Measurements from ENCODE around the gene ZNF692. TPM values are rescaled to one million over a fixed set of nuclear protein-coding genes. Genes with fewer than 3 reads are reported as not detected.

ZNF692 gene
- total RNA-seq, 2 donors from 2014 or later: 21.1 to 35.3 TPM

DNA sequence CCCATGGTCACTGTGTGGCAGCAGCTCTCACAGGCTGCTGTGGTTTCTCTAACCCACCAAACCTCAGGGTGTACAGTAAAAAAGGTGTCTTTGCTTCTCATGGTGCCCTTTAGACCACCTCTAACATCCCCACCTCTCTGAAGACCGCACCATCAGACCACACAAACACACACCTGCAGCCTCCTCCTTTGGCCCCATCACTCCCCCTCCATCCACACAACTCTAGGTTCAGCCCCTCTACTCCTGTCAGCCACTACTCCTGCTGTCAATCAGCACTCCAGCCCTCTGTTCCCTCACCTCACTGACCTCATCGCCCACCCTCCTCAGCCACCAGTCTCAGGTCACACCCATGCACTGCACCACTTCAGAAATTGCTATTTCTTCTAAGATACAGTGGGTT, 7.5 kb downstream of the ZNF692 start:
- TF ChIP-seq, protein P1, sequence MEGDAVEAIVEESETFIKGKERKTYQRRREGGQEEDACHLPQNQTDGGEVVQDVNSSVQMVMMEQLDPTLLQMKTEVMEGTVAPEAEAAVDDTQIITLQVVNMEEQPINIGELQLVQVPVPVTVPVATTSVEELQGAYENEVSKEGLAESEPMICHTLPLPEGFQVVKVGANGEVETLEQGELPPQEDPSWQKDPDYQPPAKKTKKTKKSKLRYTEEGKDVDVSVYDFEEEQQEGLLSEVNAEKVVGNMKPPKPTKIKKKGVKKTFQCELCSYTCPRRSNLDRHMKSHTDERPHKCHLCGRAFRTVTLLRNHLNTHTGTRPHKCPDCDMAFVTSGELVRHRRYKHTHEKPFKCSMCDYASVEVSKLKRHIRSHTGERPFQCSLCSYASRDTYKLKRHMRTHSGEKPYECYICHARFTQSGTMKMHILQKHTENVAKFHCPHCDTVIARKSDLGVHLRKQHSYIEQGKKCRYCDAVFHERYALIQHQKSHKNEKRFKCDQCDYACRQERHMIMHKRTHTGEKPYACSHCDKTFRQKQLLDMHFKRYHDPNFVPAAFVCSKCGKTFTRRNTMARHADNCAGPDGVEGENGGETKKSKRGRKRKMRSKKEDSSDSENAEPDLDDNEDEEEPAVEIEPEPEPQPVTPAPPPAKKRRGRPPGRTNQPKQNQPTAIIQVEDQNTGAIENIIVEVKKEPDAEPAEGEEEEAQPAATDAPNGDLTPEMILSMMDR (IDR thresholded peaks at IDR 0.05): no peak
- H3K4me3 ChIP-seq: no peak overlapping the region
- H3K9me3 ChIP-seq: no peaks in the 10 kb centered on the region
- H3K36me3 ChIP-seq: peaks cover 36% of the 10 kb centered on the region
- no peak overlapping the region for H3K27ac ChIP-seq
- H3K27me3 ChIP-seq (replicated peaks; ENCODE audit: insufficient read depth): no peaks in the 10 kb centered on the region
- no peak for ATAC-seq (ENCODE audit: insufficient number of reproducible peaks, low FRiP score, low read depth)
- no peak for DNase-seq (ENCODE audit: low spot score)
- no peaks in the 10 kb centered on the region for H3K4me1 ChIP-seq (ENCODE audit: control insufficient read depth in 1 of 2, low read depth in 2 of 2)

DNA sequence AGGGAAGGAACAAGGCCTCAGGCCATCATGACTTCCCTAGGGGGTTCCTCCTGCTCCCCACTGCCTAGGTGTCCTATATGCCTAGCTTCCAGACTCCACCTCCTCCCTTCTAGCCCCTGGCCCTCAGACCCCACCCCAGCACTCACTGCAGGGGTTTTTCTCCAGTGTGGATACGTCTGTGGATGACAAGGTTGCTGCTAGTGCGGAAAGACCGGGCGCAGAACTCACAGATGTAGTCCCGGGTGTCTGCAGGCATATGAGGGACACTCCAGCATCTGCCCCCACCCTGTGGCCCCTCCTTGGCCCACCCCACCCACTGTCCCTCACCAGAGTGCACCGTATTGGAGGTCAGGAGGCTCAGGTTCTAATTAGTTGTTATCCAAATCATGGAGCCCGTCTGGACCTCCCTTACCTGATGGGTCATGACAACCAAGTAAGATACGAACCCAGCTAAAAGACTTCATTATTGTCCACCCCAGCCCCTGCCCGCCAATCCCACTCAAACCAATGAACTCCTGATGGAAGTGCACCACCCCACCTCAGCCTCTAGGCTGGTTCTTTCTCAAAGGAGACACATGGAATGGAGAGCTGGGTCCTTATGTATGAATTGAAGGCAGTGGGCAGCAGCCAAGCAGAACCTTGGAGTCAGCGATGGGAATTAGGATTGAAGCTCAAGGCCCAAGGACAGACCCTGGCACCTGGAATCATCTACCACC, 8.2 kb downstream of the ZNF692 start:
- ATAC-seq (ENCODE audit: insufficient number of reproducible peaks, low FRiP score, low read depth): no peak
- H3K36me3 ChIP-seq: peaks cover 43% of the 10 kb centered on the region

DNA sequence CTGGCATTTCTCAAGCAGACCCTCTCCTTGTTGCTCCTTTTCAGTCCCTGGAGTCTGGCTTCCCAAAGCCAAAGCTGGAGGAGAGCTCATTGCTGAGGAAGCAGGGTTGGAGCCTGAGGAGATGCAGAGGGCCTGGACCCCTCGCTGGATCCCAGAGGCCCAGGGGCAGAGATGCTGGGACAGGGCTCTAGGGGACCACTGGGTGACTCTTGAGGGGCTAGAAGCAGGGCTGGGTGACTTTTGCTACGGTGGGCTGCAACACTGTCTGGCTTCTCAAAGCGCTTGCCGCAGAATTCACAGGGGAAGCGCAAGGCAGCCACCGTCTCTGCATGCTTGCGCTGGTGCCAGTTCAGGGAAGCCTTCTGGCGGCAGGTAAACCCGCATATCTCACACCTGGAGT, 8.8 kb downstream of the ZNF692 start:
- TF ChIP-seq, protein P1 (IDR thresholded peaks at IDR 0.05): no peak
- no peaks in the 10 kb centered on the region for H3K4me1 ChIP-seq (ENCODE audit: control insufficient read depth in 1 of 2, low read depth in 2 of 2)
- H3K27ac ChIP-seq: no peak overlapping the region
- H3K9me3 ChIP-seq: no peaks in the 10 kb centered on the region
- H3K27me3 ChIP-seq (replicated peaks; ENCODE audit: insufficient read depth): no peaks in the 10 kb centered on the region
- no peak for DNase-seq (ENCODE audit: low spot score)
- H3K36me3 ChIP-seq: peaks cover 47% of the 10 kb centered on the region
- H3K4me3 ChIP-seq: no peak overlapping the region
- ATAC-seq (ENCODE audit: insufficient number of reproducible peaks, low FRiP score, low read depth): no peak

More for the DNA sequence above, 8.2 kb downstream of the ZNF692 start:
- Histone ChIP-seq H3K27ac (no peak overlapping the region), H3K27me3 (replicated peaks; ENCODE audit: insufficient read depth) (no peaks in the 10 kb centered on the region), H3K9me3 (no peaks in the 10 kb centered on the region), H3K4me1 (ENCODE audit: control insufficient read depth in 1 of 2, low read depth in 2 of 2) (no peaks in the 10 kb centered on the region), H3K4me3 (no peak overlapping the region)
- TF ChIP-seq, protein P1 (IDR thresholded peaks at IDR 0.05): no peak
- DNase-seq (ENCODE audit: low spot score): no peak

DNA sequence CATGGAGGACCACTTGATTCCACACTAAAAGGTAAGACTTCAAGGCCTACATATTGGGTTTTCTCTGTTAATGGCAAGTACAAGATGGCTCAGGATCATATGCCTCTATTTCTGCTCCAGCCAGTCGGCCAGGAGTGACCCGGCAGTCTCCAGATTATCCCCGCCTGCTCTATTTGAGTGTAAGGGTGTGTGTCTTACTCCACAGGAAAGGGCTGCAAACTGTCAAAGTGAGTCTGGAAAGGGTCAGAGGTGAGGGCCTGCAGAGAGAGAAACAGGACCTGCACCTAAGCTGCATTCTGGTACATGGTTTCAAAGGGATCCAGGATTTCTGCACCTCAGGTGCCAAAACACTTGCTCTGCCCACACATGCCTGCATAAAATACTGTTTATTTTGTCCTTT, 9.2 kb downstream of the ZNF692 start:
- Histone ChIP-seq H3K9me3 (no peaks in the 10 kb centered on the region), H3K36me3 (peaks cover 47% of the 10 kb centered on the region), H3K27me3 (replicated peaks; ENCODE audit: insufficient read depth) (no peaks in the 10 kb centered on the region), H3K27ac (no peak overlapping the region), H3K4me1 (ENCODE audit: control insufficient read depth in 1 of 2, low read depth in 2 of 2) (no peaks in the 10 kb centered on the region), H3K4me3 (no peak overlapping the region)
- TF ChIP-seq, protein P1 (IDR thresholded peaks at IDR 0.05): no peak
- no peak for ATAC-seq (ENCODE audit: insufficient number of reproducible peaks, low FRiP score, low read depth)
- DNase-seq (ENCODE audit: low spot score): no peak

DNA sequence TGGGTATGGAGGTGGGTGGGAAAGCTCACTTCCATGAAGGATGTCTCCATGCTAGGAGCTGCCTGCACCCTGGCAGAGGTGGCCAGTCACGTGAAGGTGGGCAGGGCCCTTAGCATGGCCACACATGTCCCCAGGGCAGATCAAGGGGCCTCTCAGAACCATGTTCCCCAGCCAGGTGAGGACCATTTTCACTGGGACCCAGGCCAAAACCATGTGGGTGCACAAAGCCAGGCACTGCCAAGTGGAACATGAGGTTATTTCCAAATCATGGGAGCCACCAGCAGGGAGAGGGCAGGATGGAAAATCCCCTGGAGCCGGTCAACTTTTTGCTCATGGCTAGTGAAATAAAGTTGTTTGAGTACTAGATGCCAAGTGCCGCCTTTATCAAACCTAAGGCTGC, 9.7 kb downstream of the ZNF692 start:
- Histone ChIP-seq H3K36me3 (peaks cover 47% of the 10 kb centered on the region), H3K27ac (no peak overlapping the region), H3K4me1 (ENCODE audit: control insufficient read depth in 1 of 2, low read depth in 2 of 2) (no peaks in the 10 kb centered on the region), H3K27me3 (replicated peaks; ENCODE audit: insufficient read depth) (no peaks in the 10 kb centered on the region), H3K9me3 (no peaks in the 10 kb centered on the region), H3K4me3 (no peak overlapping the region)
- ATAC-seq (ENCODE audit: insufficient number of reproducible peaks, low FRiP score, low read depth) (no peak), DNase-seq (ENCODE audit: low spot score) (no peak)
- TF ChIP-seq, protein P1 (IDR thresholded peaks at IDR 0.05): no peak
